Right kidney (tissue), 1 donor: Measurements from ENCODE around the gene ANKRD35.
A peak's percentile ranks its signal among the peaks of the same experiment; 100 is the strongest.

Experiments
- DNase-seq: peaks from one replicate; pipeline ENCODE4 v3.0.0-alpha.2; 2016

ANKRD35 gene

GRCh38 chr1:145897969-145898368 is 12.3 kb upstream of the ANKRD35 start:
- no peak for DNase-seq

- no peak for DNase-seq
Observed at GRCh38 chr1:145895471-145895870, 9.8 kb upstream of the ANKRD35 start.

- DNase-seq = no peak
Observed at GRCh38 chr1:145893306-145894055, 7.8 kb upstream of the ANKRD35 start.

GRCh38 chr1:145892486-145893087 is 6.9 kb upstream of the ANKRD35 start:
- no peak for DNase-seq

GRCh38 chr1:145891587-145892485 is 6.2 kb upstream of the ANKRD35 start:
- DNase-seq = peak; percentile 82

- no peak for DNase-seq
Observed at GRCh38 chr1:145891143-145891542, 5.5 kb upstream of the ANKRD35 start.

- DNase-seq = no peak
Observed at GRCh38 chr1:145889722-145890121, 4.1 kb upstream of the ANKRD35 start.

- DNase-seq = peak; percentile 8
Observed at GRCh38 chr1:145887631-145888030, 2.0 kb upstream of the ANKRD35 start.

GRCh38 chr1:145886816-145887215 is 1.1 kb upstream of the ANKRD35 start:
- no peak for DNase-seq

GRCh38 chr1:145886390-145886789 is 724 bp upstream of the ANKRD35 start:
- peak; percentile 20 for DNase-seq

- no peak for DNase-seq
Observed at GRCh38 chr1:145884675-145885074, 991 bp downstream of the ANKRD35 start.

- DNase-seq = no peak
Observed at GRCh38 chr1:145879775-145880174, 5.9 kb downstream of the ANKRD35 start.

GRCh38 chr1:145878724-145879123 is 6.9 kb downstream of the ANKRD35 start:
- DNase-seq = no peak

- DNase-seq = no peak
Observed at GRCh38 chr1:145877923-145878486, 7.7 kb downstream of the ANKRD35 start.

- no peak for DNase-seq
Observed at GRCh38 chr1:145874646-145875045, 11.0 kb downstream of the ANKRD35 start.

GRCh38 chr1:145871994-145872924 is 13.4 kb downstream of the ANKRD35 start:
- peak; percentile 92 for DNase-seq

- no peak for DNase-seq
Observed at GRCh38 chr1:145868232-145868631, 17.4 kb downstream of the ANKRD35 start.

GRCh38 chr1:145863282-145864018 is 22.2 kb downstream of the ANKRD35 start:
- no peak for DNase-seq

GRCh38 chr1:145859491-145860023 is 26.1 kb downstream of the ANKRD35 start:
- DNase-seq = peak; percentile 96

- DNase-seq = peak; percentile 95
Observed at GRCh38 chr1:145858901-145859490, 26.7 kb downstream of the ANKRD35 start, which contains the start of gene PIAS3. Gene PIAS3 (minus strand): TSS chr1:145859081. CDS start chr1:145858990, 91 bp downstream.
